Endothelial cell (in vitro differentiated cells): ENCODE results near the gene PTPN1. TPM values are rescaled to one million over a fixed set of nuclear protein-coding genes. Genes with fewer than 3 reads are reported as not detected.

Experiments
- DNase-seq: peaks from one replicate; pipeline ENCODE4 v3.0.0; 2021; ENCODE audit warnings: low spot score
- H3K27ac Mint-ChIP-seq: one replicate; pipeline ENCODE4 v1.8.0; 2021; ENCODE audit warnings: mixed read lengths, inconsistent platforms; ENCODE audit not compliant: unreplicated experiment
- H3K27me3 Mint-ChIP-seq: one replicate; pipeline ENCODE4 v1.8.0; 2021; ENCODE audit warnings: mild to moderate bottlenecking, moderate library complexity, mixed read lengths, inconsistent platforms; ENCODE audit not compliant: unreplicated experiment
- H3K36me3 Mint-ChIP-seq: one replicate; pipeline ENCODE4 v1.8.0; 2021; ENCODE audit warnings: mild to moderate bottlenecking, low read depth, mixed read lengths, inconsistent platforms; ENCODE audit not compliant: unreplicated experiment
- H3K4me1 Mint-ChIP-seq: one replicate; pipeline ENCODE4 v1.8.0; 2021; ENCODE audit warnings: mild to moderate bottlenecking, mixed read lengths, inconsistent platforms; ENCODE audit not compliant: unreplicated experiment
- H3K4me3 Mint-ChIP-seq: one replicate; pipeline ENCODE4 v1.8.0; 2021; ENCODE audit warnings: mild to moderate bottlenecking, mixed read lengths, inconsistent platforms; ENCODE audit not compliant: unreplicated experiment
- H3K9me3 Mint-ChIP-seq: one replicate; pipeline ENCODE4 v1.8.0; 2021; ENCODE audit warnings: mixed read lengths, inconsistent platforms; ENCODE audit not compliant: unreplicated experiment
- CTCF ChIP-seq: fragments of 200-600 bp; sonication (generic); IDR thresholded peaks from one replicate; pipeline ENCODE4 v1.5.0; 2021; ENCODE audit warnings: antibody characterized with exemption; ENCODE audit not compliant: unreplicated experiment
- total RNA-seq: library from RNA; stranded (reverse); fragmentation: NEBNext Ultra II Directional; extraction: Animal tissue kit (Norgen Biotek cat#: 25700); gene quantifications from one replicate; pipeline ENCODE4 v1.2.1, GENCODE V29; 2021; ENCODE audit not compliant: unreplicated experiment

Gene PTPN1
- total RNA-seq, 1 donor from 2014 or later: 46.0 TPM

GRCh38 chr20:50624351-50625016 lies 114.3 kb downstream of the PTPN1 start:
- Mint-ChIP-seq H3K36me3 (no peaks in the 10 kb centered on the region), H3K4me3 (no peak overlapping the region), H3K4me1 (no peaks in the 10 kb centered on the region), H3K27me3 (no peaks in the 10 kb centered on the region), H3K27ac (no peak overlapping the region), H3K9me3 (no peaks in the 10 kb centered on the region)
- TF ChIP-seq CTCF: no peak
- DNase-seq: no peak

- H3K27me3 Mint-ChIP-seq: no peaks in the 10 kb centered on the region
- H3K36me3 Mint-ChIP-seq: no peaks in the 10 kb centered on the region
- peak; percentile 69 for DNase-seq
- peak; percentile 54 for TF ChIP-seq CTCF
- H3K4me3 Mint-ChIP-seq: no peak overlapping the region
- no peaks in the 10 kb centered on the region for H3K9me3 Mint-ChIP-seq
- no peak overlapping the region for H3K27ac Mint-ChIP-seq
- H3K4me1 Mint-ChIP-seq: no peaks in the 10 kb centered on the region
Measured at GRCh38 chr20:50625986-50626677, 115.9 kb downstream of the PTPN1 start.

GRCh38 chr20:50627747-50628146 lies 117.6 kb downstream of the PTPN1 start:
- Mint-ChIP-seq H3K27me3 (peaks cover 1% of the 10 kb centered on the region), H3K36me3 (no peaks in the 10 kb centered on the region), H3K9me3 (no peaks in the 10 kb centered on the region), H3K4me3 (no peak overlapping the region), H3K4me1 (no peaks in the 10 kb centered on the region), H3K27ac (no peak overlapping the region)
- no peak for DNase-seq
- TF ChIP-seq CTCF: no peak

- Mint-ChIP-seq H3K4me3 (no peak overlapping the region), H3K27me3 (peaks cover 1% of the 10 kb centered on the region), H3K36me3 (no peaks in the 10 kb centered on the region), H3K27ac (no peak overlapping the region), H3K4me1 (no peaks in the 10 kb centered on the region), H3K9me3 (no peaks in the 10 kb centered on the region)
- DNase-seq: no peak
- TF ChIP-seq CTCF: no peak
Measured at GRCh38 chr20:50628332-50628731, 118.1 kb downstream of the PTPN1 start.
